Brain microvascular endothelial cell (primary cell): ENCODE results near the gene STYXL1.
"Not testable (repeated sequence)": the region's sequence is repeated elsewhere in the genome, so short reads cannot be mapped to it uniquely, and the experiment has no call there.

Experiments used
- DNase-seq: peaks from one replicate; pipeline ENCODE4 v3.0.0-alpha.2; 2020
- H3K27ac ChIP-seq: fragments of 250-450 bp; sonication (Bioruptor Pico); 2 replicates; pipeline ENCODE4 v1.5.1; 2020; ENCODE audit warnings: mild to moderate bottlenecking, moderate library complexity
- H3K27me3 ChIP-seq: fragments of 250-450 bp; sonication (Bioruptor Pico); replicated peaks from 2 replicates; pipeline ENCODE4 v1.5.1; 2020; ENCODE audit warnings: mild to moderate bottlenecking
- H3K36me3 ChIP-seq: fragments of 250-450 bp; sonication (Bioruptor Pico); replicated peaks from 2 replicates; pipeline ENCODE4 v1.5.1; 2020; ENCODE audit warnings: mild to moderate bottlenecking
- H3K4me3 ChIP-seq: 2 replicates; pipeline ENCODE4 v1.5.1; 2011; ENCODE audit warnings: low read depth, mild to moderate bottlenecking, control low read depth, low read length, moderate library complexity
- in situ Hi-C: cut with HindIII; loops from 2 replicates; pipeline ENCODE4 v1.10.0; 2017; ENCODE audit warnings: low sequenced_read_pairs, low pct_ligation_motif_present
- TF ChIP-seq, protein P1 (sequence below): IDR thresholded peaks from 2 replicates; pipeline ENCODE4 v1.5.1; 2011; ENCODE audit warnings: low read depth, mild to moderate bottlenecking, moderate library complexity, low read length, control low read depth, inconsistent platforms; ENCODE audit errors: missing control alignments

The STYXL1 gene

DNA sequence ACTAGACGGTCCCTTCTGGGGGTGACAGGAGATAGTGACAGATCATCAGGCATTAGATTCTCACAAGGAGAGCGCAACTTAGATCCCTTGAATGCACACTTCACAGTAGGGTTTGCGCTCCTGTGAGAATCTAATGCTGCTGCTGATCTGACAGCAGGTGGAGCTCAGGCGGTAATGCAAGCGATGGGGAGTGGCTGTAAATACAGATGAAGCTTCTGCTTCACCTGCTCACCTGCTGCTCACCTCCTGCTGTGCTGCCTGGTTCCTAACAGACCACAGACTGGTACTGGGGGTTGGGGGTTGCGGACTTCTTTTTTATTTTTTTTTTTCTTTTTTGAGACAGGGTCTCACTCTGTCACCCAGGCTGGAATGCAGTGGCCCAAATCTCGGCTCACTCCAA, 18.1 kb downstream of the STYXL1 start:
- H3K36me3 ChIP-seq, H3K4me3 ChIP-seq, H3K27me3 ChIP-seq, H3K27ac ChIP-seq, DNase-seq, in situ Hi-C loops: not testable (repeated sequence)
- TF ChIP-seq, protein P1, sequence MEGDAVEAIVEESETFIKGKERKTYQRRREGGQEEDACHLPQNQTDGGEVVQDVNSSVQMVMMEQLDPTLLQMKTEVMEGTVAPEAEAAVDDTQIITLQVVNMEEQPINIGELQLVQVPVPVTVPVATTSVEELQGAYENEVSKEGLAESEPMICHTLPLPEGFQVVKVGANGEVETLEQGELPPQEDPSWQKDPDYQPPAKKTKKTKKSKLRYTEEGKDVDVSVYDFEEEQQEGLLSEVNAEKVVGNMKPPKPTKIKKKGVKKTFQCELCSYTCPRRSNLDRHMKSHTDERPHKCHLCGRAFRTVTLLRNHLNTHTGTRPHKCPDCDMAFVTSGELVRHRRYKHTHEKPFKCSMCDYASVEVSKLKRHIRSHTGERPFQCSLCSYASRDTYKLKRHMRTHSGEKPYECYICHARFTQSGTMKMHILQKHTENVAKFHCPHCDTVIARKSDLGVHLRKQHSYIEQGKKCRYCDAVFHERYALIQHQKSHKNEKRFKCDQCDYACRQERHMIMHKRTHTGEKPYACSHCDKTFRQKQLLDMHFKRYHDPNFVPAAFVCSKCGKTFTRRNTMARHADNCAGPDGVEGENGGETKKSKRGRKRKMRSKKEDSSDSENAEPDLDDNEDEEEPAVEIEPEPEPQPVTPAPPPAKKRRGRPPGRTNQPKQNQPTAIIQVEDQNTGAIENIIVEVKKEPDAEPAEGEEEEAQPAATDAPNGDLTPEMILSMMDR = peak; percentile 12

- no peak for DNase-seq
- in situ Hi-C loops = no loop called here
- TF ChIP-seq, protein P1 = no peak
- Histone ChIP-seq H3K27me3 (no peaks in the 10 kb centered on the region), H3K4me3 (no peak overlapping the region), H3K27ac (no peak overlapping the region), H3K36me3 (peaks cover 9% of the 10 kb centered on the region)
Observed at GRCh38 chr7:76023002-76023401, 24.8 kb downstream of the STYXL1 start.

- in situ Hi-C loops = no loop called here
- TF ChIP-seq, protein P1 = no peak
- Histone ChIP-seq H3K4me3 (no peak overlapping the region), H3K27me3 (no peaks in the 10 kb centered on the region), H3K27ac (no peak overlapping the region), H3K36me3 (peaks cover 9% of the 10 kb centered on the region)
- DNase-seq = no peak
Observed at GRCh38 chr7:76022026-76022780, 25.6 kb downstream of the STYXL1 start.

DNA sequence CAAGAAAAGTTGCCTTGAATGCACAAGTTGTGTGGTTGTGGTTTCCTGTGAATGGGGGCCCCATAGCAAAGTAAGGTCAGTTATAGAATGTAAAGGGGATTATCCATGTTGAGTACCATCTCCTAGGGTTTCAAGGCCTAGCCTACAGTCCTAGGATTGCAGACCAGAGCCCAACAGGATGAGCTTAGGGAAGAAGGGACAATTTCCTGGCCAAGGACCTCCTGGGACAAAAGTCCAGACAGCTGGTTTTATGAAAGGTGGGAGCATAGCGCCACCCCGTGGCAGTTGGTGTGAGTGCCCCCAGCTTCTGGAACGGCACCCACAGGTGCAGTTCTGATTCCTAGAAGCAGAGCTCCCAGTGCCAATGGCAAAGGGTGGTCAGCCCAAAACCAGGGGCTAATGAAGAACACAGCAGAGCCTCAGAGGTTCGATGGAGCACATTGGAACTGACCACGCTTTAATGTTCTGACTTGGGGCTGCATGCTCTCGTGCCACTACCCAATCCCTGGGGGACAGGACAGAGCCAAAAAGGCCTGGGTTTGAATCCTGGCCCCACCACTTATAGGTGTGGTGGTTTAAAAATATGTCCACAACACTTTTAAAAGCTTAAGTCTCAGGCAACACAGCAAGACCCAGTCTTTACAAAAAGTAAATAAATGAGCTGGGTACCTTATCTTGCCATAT, 27.6 kb downstream of the STYXL1 start:
- TF ChIP-seq, protein P1 = peak; percentile 93
- peak; percentile 44 for DNase-seq
- Histone ChIP-seq H3K36me3 (peaks cover 9% of the 10 kb centered on the region), H3K27ac (no peak overlapping the region), H3K4me3 (no peak overlapping the region), H3K27me3 (no peaks in the 10 kb centered on the region)
- in situ Hi-C loops = no loop called here

- in situ Hi-C loops, H3K36me3 ChIP-seq: not testable (repeated sequence)
Observed at GRCh38 chr7:76018520-76018919, 29.3 kb downstream of the STYXL1 start.

DNA sequence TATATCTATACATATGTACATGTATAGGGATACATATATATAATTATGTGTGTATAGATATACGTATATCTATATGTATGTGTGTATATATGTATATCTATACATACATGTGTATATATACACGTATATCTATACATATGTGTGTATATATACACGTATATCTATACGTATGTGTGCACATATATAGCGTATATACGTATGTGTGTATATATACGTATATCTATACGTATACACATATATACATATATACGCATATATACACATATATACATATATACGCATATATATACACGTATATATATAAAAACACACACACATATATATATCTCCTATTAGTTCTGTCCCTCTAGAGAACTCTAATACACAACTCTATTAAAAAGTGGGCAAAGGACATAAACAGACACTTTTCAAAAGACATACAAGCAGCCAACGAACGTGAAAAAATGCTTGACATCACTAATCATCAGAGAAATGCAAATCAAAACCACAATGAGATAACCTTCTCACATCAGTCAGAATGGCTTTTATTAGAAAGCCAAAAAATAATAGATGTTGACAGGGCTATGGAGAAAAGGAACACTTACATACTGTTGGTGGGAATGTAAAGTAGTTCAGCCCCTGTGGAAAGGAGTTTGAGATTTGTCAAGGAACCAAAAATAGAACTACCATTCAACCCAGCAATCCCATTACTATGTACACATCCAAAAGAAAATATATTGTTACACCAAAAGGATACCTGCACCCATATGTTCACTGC, 31.4 kb downstream of the STYXL1 start:
- TF ChIP-seq, protein P1 = no peak
- in situ Hi-C loops = no loop called here
- H3K36me3 ChIP-seq = peaks cover 3% of the 10 kb centered on the region

More at GRCh38 chr7:76018520-76018919, 29.3 kb downstream of the STYXL1 start:
- DNase-seq, H3K4me3 ChIP-seq, H3K27ac ChIP-seq, H3K27me3 ChIP-seq: not testable (repeated sequence)

More for the DNA sequence above, 31.4 kb downstream of the STYXL1 start:
- Histone ChIP-seq H3K27ac (no peak overlapping the region), H3K4me3 (no peak overlapping the region), H3K27me3 (no peaks in the 10 kb centered on the region)
- DNase-seq = peak; percentile 41
